ENCODE measurements around the gene CEP290.
A peak's percentile ranks its signal among the peaks of the same experiment; 100 is the strongest.
"Not testable (repeated sequence)": the region's sequence is repeated elsewhere in the genome, so short reads cannot be mapped to it uniquely, and the experiment has no call there.

CEP290 gene

GRCh38 chr12:88037770-88038169 is 104.1 kb downstream of the CEP290 start:
- in situ Hi-C loops (cut with HindIII; ENCODE audit: low sequenced_read_pairs), result no loop called here
- no peak for DNase-seq (ENCODE audit: low read depth, low spot score)
- no peak overlapping the region for H3K4me3 ChIP-seq (ENCODE audit: low read depth, low read length)
- TF ChIP-seq CTCF (IDR thresholded peaks at IDR 0.05; ENCODE audit: low read depth, low read length), result no peak

GRCh38 chr12:88036353-88036965 is 105.4 kb downstream of the CEP290 start:
- peak overlapping the region; percentile 86 for H3K4me3 ChIP-seq (ENCODE audit: low read depth, low read length)
- in situ Hi-C loops (cut with HindIII; ENCODE audit: low sequenced_read_pairs), result no loop called here
- peak; percentile 14 for DNase-seq (ENCODE audit: low read depth, low spot score)
- no peak for TF ChIP-seq CTCF (IDR thresholded peaks at IDR 0.05; ENCODE audit: low read depth, low read length)

GRCh38 chr12:88035907-88036289 is 106.0 kb downstream of the CEP290 start:
- in situ Hi-C loops (cut with HindIII; ENCODE audit: low sequenced_read_pairs), result no loop called here
- TF ChIP-seq CTCF (IDR thresholded peaks at IDR 0.05; ENCODE audit: low read depth, low read length), result no peak
- no peak for DNase-seq (ENCODE audit: low read depth, low spot score)
- peak overlapping the region; percentile 86 for H3K4me3 ChIP-seq (ENCODE audit: low read depth, low read length)

- DNase-seq (ENCODE audit: low read depth, low spot score), result peak; percentile 85
- in situ Hi-C loops (cut with HindIII; ENCODE audit: low sequenced_read_pairs), result no loop called here
- no peak for TF ChIP-seq CTCF (IDR thresholded peaks at IDR 0.05; ENCODE audit: low read depth, low read length)
- peak overlapping the region; percentile 86 for H3K4me3 ChIP-seq (ENCODE audit: low read depth, low read length)
Measured at GRCh38 chr12:88035271-88035906, 106.5 kb downstream of the CEP290 start.

GRCh38 chr12:88031161-88031560 is 110.7 kb downstream of the CEP290 start:
- in situ Hi-C loops (cut with HindIII; ENCODE audit: low sequenced_read_pairs); DNase-seq (ENCODE audit: low read depth, low spot score); H3K4me3 ChIP-seq (ENCODE audit: low read depth, low read length): not testable (repeated sequence)

GRCh38 chr12:88029093-88029665 is 112.7 kb downstream of the CEP290 start, which contains the start of gene C12orf50:
TSS of gene C12orf50 (minus strand) at chr12:88029401. CDS start at chr12:88026962, 2,439 bp downstream.
- H3K4me3 ChIP-seq (ENCODE audit: low read depth, low read length), result no peak within 1 kb of the TSS
- no peak for DNase-seq (ENCODE audit: low read depth, low spot score)
- in situ Hi-C loops (cut with HindIII; ENCODE audit: low sequenced_read_pairs), result no loop called here
- no peak for TF ChIP-seq CTCF (IDR thresholded peaks at IDR 0.05; ENCODE audit: low read depth, low read length)

GRCh38 chr12:88026196-88026595 is 115.7 kb downstream of the CEP290 start:
- in situ Hi-C loops (cut with HindIII; ENCODE audit: low sequenced_read_pairs), result no loop called here
- no peak overlapping the region for H3K4me3 ChIP-seq (ENCODE audit: low read depth, low read length)
- DNase-seq (ENCODE audit: low read depth, low spot score), result no peak
- TF ChIP-seq CTCF (IDR thresholded peaks at IDR 0.05; ENCODE audit: low read depth, low read length), result no peak
